ENCODE measurements around the gene NAA11. TPM values are rescaled to one million over a fixed set of nuclear protein-coding genes. Genes with fewer than 3 reads are reported as not detected.
"Not testable (repeated sequence)": the region's sequence is repeated elsewhere in the genome, so short reads cannot be mapped to it uniquely, and the experiment has no call there.

The NAA11 gene
- total RNA-seq, 1 donor from 2014 or later, result 6.5 TPM

DNA sequence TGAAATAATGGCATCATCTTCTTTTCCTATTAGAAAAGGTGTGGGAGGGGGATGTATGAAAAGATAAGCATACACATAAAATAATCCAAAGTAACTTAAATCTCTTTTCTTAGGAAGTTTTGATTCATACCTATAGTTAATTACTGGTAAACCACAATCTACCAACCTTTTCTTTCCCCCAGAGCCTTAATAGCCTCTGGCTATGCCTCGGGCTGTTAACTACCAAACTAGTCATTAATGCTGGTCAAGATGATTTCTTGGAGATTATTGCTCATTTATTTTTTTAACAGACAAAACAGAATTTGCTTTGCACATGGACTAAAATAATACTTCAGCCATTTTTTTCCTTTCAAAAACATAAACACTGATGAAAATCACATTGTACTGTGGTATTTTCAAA, 16.9 kb downstream of the NAA11 start:
- DNase-seq (ENCODE audit: low spot score), result no peak

DNA sequence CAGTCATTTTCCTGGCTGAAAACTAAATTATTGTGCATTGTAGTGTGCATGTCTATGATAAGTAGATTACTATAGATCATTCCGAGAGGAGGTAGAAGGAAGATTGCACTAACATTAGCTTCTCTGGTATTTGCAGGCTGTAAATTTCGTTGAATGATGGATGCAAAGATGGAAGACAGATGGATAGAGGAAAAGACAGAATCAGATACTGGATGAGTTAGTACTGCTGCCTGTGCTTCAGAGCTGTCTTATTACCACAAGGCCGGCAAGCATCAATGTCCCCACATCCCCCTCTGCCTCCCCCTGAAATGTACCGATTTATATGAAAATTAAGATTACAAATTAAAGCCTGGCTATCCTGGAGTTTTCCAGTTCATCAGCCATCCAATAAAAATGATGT, 17.7 kb downstream of the NAA11 start:
- DNase-seq (ENCODE audit: low spot score), result peak; percentile 6

- no peak for DNase-seq (ENCODE audit: low spot score)
Observed at GRCh38 chr4:79306795-79307194, 19.1 kb downstream of the NAA11 start.

- no peak for DNase-seq (ENCODE audit: low spot score)
Observed at GRCh38 chr4:79300280-79300679, 25.6 kb downstream of the NAA11 start.

DNA sequence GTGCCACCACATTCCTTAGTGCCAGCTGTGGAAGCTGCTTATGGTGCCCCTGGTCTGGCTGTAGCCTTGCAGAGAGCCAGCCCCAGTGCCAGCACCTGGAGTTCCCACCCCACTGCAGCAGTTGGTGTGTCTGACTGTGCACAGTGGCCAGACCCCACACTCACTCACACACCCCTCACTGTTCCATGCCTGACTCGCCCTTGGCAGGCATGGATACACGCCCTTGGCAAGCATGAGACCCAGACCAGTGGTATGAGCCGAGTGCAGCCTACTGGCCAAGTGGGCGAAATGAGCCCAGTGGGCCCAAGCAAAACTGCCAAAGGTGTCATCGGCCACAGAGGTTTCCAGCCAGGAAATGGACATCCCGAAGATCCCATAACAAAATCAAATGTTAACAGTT, 27.4 kb downstream of the NAA11 start:
- no peak for DNase-seq (ENCODE audit: low spot score)

DNA sequence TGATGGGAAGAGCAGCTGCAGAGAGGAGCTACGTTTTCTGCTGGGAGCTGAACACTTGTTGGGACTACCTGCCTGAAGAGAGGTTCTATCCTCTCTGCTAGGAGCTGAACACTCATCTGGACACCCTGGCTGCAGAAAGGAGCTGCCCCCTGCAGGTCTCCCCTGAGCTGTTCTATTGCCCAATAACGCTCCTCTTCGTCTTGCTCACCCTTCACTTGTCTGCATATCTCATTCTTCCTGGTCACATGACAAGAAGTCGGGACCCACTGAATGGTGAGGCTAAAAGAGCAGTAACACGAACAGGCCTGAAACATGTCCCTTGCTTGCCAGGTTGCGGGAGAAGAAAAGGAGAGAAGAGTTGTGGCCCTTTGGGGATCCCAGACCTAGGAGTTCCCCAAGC, 27.8 kb downstream of the NAA11 start:
- no peak for DNase-seq (ENCODE audit: low spot score)

- DNase-seq (ENCODE audit: low spot score), result no peak
Observed at GRCh38 chr4:79297479-79297878, 28.4 kb downstream of the NAA11 start.

DNA sequence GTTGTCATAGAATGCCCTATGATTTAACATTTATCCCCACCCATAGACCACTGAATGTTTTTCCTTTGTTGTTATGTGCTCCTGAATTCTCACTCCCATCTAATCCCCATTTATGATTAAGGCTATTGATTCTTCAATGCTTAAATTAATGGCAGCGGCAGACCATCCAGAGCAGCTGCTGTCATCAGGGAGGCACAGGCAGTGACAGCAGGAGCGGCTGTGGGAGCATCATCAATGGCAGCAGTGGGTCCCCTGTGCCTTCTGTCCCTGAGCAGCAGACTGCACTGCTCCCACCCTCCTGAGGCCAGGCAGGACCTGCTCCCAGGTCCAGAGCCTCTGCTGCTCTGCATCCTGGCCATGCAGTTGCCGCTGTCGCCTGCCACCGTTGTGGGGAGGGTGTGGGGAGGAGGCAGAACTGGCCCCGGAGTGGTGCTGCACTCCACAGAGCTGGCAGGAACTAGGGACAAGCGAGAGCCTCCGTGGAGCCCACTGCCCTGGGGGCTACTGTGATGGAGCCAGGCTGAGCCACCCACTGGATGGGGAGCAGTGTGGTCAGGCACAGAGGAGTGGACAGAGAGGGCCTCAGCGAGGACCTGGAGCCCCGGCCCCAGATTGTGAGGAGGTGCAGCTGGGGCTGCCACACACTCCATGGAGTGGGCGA, 29.0 kb downstream of the NAA11 start:
- DNase-seq (ENCODE audit: low spot score), result no peak

DNA sequence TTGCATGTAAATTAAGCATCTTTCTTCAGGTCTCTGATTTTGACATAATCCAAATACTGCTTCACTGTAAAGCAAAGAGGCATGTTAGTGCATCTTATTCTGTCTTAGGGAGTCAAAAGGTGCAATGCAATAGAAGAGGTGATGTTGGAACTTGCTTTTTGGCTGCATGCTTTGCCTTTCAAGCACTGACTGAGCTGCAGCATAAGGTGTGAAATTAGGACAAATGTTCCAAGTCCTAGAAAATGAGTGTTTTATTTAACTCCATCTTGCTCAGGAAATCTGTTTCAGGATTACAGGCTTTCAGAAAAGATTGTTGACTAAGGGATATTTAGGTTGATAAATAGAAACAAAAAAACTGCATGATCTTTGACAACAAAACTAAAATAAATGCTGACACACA, 30.8 kb downstream of the NAA11 start:
- DNase-seq (ENCODE audit: low spot score), result no peak

- DNase-seq (ENCODE audit: low spot score), result no peak
Observed at GRCh38 chr4:79294064-79294463, 31.8 kb downstream of the NAA11 start.

GRCh38 chr4:79292008-79292407, 33.9 kb downstream of the NAA11 start:
- DNase-seq (ENCODE audit: low spot score), result no peak

- no peak for DNase-seq (ENCODE audit: low spot score)
Observed at GRCh38 chr4:79290376-79290775, 35.5 kb downstream of the NAA11 start.

GRCh38 chr4:79288185-79288584, 37.7 kb downstream of the NAA11 start:
- no peak for DNase-seq (ENCODE audit: low spot score)

GRCh38 chr4:79287718-79288117, 38.1 kb downstream of the NAA11 start:
- DNase-seq (ENCODE audit: low spot score), result no peak

- DNase-seq (ENCODE audit: low spot score), result no peak
Observed at GRCh38 chr4:79287076-79287475, 38.8 kb downstream of the NAA11 start.

- no peak for DNase-seq (ENCODE audit: low spot score)
Observed at GRCh38 chr4:79281566-79282359, 44.1 kb downstream of the NAA11 start.

- not testable (repeated sequence) for DNase-seq (ENCODE audit: low spot score)
Observed at GRCh38 chr4:79277467-79277866, 48.4 kb downstream of the NAA11 start.

GRCh38 chr4:79273915-79274314, 51.9 kb downstream of the NAA11 start:
- DNase-seq (ENCODE audit: low spot score), result peak; percentile 3

DNA sequence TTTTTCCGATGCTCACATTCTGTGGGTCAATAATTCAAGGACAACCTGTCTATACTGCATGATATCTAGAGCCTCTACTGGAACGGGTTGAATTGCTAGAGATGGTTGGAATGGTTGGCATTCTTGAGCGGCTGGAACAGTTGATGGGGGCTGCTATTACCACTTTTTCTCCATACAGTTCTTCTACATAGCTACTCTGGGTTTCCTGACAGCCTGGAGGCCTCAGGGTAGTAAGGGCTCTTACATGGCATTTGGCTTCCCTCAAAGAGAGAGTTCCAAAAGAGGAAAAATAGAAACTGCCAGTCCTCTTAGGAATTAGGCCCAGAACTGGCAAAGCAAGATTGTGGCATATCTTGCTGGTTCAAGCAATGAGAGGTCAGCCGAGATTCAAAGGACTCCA, 53.1 kb downstream of the NAA11 start:
- DNase-seq (ENCODE audit: low spot score), result no peak

DNA sequence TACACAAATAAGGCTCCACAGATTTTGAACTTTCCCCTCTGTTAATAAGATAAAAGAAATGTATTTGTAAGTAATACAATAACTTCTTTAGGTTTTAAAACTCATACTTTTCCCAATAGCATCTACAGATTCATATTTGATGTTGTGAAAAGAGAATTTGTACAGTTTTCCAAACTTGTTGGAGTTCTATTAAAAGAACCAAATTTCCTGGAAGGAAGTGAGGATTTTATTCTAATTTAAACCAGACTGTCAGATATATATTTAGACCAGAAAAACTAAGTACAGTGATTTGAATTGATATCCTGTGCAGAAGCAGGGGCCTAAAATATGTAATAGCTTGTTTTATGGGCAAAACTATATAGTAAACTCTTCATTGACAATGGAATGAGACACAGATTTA, 53.7 kb downstream of the NAA11 start:
- no peak for DNase-seq (ENCODE audit: low spot score)

- no peak for DNase-seq (ENCODE audit: low spot score)
Observed at GRCh38 chr4:79267671-79268070, 58.2 kb downstream of the NAA11 start.

Measured in umbilical cord (tissue), 2 donors.